Vagina (tissue), 2 donors: ENCODE data around the gene ERC2.

ENCODE experiments used
- POLR2A ChIP-seq, 2 donors: fragments of 450-650 bp; IDR thresholded peaks; one replicate each; pipeline ENCODE4 v1.6.1; 2017; ENCODE audit warnings: antibody characterized with exemption in 2 of 2, mild to moderate bottlenecking in 2 of 2, moderate library complexity in 2 of 2
- TF ChIP-seq, protein P1 (sequence below), 3 experiments: fragments of 450-650 bp in 2 of 3; fragments of 200-600 bp in 1 of 3; sonication (generic) in 1 of 3; IDR thresholded peaks; one replicate each; pipeline ENCODE4 v1.5.1; 2017 to 2019; ENCODE audit warnings: antibody characterized with exemption in 3 of 3, mild to moderate bottlenecking in 2 of 3, moderate library complexity in 2 of 3

DNA sequence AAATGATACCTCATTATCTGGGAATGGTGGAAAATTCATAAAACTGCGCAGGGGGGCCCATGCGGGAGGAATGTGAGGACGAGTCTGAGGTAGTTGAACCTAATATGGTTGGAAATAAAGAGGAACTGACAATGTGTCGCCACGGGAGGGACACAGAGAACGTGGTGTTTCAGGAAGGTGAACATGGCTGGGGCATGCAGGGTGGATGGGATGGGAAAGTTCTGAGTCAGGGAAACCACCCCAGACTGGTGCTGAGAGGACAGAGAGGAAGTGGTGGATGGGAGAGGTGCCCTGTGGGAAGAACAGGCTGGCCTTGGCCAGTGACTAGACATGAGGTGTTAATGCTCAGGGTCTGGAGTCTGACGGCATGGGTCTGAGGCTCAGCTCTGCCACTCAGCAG, 844.0 kb downstream of the ERC2 start:
- TF ChIP-seq, protein P1, sequence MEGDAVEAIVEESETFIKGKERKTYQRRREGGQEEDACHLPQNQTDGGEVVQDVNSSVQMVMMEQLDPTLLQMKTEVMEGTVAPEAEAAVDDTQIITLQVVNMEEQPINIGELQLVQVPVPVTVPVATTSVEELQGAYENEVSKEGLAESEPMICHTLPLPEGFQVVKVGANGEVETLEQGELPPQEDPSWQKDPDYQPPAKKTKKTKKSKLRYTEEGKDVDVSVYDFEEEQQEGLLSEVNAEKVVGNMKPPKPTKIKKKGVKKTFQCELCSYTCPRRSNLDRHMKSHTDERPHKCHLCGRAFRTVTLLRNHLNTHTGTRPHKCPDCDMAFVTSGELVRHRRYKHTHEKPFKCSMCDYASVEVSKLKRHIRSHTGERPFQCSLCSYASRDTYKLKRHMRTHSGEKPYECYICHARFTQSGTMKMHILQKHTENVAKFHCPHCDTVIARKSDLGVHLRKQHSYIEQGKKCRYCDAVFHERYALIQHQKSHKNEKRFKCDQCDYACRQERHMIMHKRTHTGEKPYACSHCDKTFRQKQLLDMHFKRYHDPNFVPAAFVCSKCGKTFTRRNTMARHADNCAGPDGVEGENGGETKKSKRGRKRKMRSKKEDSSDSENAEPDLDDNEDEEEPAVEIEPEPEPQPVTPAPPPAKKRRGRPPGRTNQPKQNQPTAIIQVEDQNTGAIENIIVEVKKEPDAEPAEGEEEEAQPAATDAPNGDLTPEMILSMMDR (IDR thresholded peaks at IDR 0.05) = no peak
- TF ChIP-seq POLR2A (IDR thresholded peaks at IDR 0.05) = no peak
